B cell (primary cell): ENCODE data around the gene TMEM30A. TPM values are rescaled to one million over a fixed set of nuclear protein-coding genes. Genes with fewer than 3 reads are reported as not detected.

Experiments used
- ATAC-seq: fragments of 200-7000 bp; cut with Tn5 transposase; one replicate; pipeline ENCODE4 v1.10.0; 2021; ENCODE audit warnings: low read depth, mild to moderate bottlenecking, moderate number of reproducible peaks, moderate library complexity
- CTCF ChIA-PET: fragments of 350-600 bp; sonication (Branson Sonifier 250); formaldehyde crosslinking; loops from one replicate; lab custom pipeline; 2021; ENCODE audit warnings: antibody characterized with exemption, inconsistent platforms; lab: Charles Lee
- POLR2A ChIA-PET: fragments of 350-600 bp; sonication (Branson Sonifier 250); formaldehyde crosslinking; loops from one replicate; lab custom pipeline; 2021; ENCODE audit warnings: antibody characterized with exemption; lab: Charles Lee
- DNase-seq: peaks from one replicate; pipeline ENCODE4 v3.0.0; 2013
- H2AFZ ChIP-seq: 2 replicates; pipeline ENCODE4 v1.6.1; 2012; ENCODE audit warnings: mild to moderate bottlenecking, low read depth, low read length; ENCODE audit not compliant: insufficient read depth, poor library complexity, severe bottlenecking
- H3K27ac ChIP-seq, 2 donors: 1 replicate in 1 of 2; 2 replicates in 1 of 2; pipeline ENCODE4 v1.5.1; 2012 to 2013; ENCODE audit warnings: low read length in 2 of 2, mild to moderate bottlenecking in 2 of 2, moderate library complexity in 1 of 2
- H3K27me3 ChIP-seq, 4 experiments: fragments of 200-600 bp in 1 of 4; sonication (generic) in 1 of 4; replicated peaks in 1 of 4; 1 replicate in 2 of 4; 2 replicates in 2 of 4; pipeline versions ENCODE4 v1.6.1 to v1.7.0; 2013 to 2016; ENCODE audit warnings: low read length in 3 of 4, mild to moderate bottlenecking in 2 of 4, mixed read lengths in 1 of 4, moderate library complexity in 1 of 4; ENCODE audit not compliant: insufficient read depth in 4 of 4, control insufficient read depth in 3 of 4; ENCODE audit errors: control extremely low read depth in 1 of 4
- H3K36me3 ChIP-seq, 2 experiments: replicated peaks in 1 of 2; 1 replicate in 1 of 2; 2 replicates in 1 of 2; pipeline versions ENCODE4 v1.6.1 to v1.7.1; 2013; ENCODE audit warnings: low read length in 1 of 2; ENCODE audit not compliant: insufficient read depth in 2 of 2, control insufficient read depth in 1 of 2; ENCODE audit errors: control extremely low read depth in 1 of 2, extremely low read depth in 1 of 2
- H3K4me1 ChIP-seq, 2 donors: fragments of 200-600 bp in 1 of 2; sonication (generic) in 1 of 2; 1 replicate in 1 of 2; 2 replicates in 1 of 2; pipeline versions ENCODE4 v1.5.1 to v1.6.1; 2013 to 2017; ENCODE audit warnings: low read length in 2 of 2; ENCODE audit not compliant: control insufficient read depth in 2 of 2, insufficient read depth in 2 of 2
- H3K4me2 ChIP-seq: replicated peaks from 2 replicates; pipeline ENCODE3; 2012; ENCODE audit warnings: mild to moderate bottlenecking, low read depth, low read length; ENCODE audit not compliant: poor library complexity, severe bottlenecking
- H3K4me3 ChIP-seq, 5 experiments: fragments of 200-600 bp in 1 of 5; sonication (generic) in 1 of 5; 1 replicate in 3 of 5; 2 replicates in 2 of 5; pipeline versions ENCODE4 v1.5.1 to v1.7.0; 2011 to 2016; ENCODE audit warnings: low read length in 4 of 5, mild to moderate bottlenecking in 4 of 5, low read depth in 2 of 5, control low read depth in 1 of 5, moderate library complexity in 1 of 5; ENCODE audit not compliant: insufficient read depth in 1 of 5; ENCODE audit errors: control extremely low read depth in 1 of 5, extremely low read depth in 1 of 5
- H3K79me2 ChIP-seq: fragments of 200-600 bp; sonication (generic); one replicate; pipeline ENCODE4 v1.6.0; 2016; ENCODE audit warnings: low read length; ENCODE audit not compliant: control insufficient read depth, insufficient read depth
- H3K9ac ChIP-seq: fragments of 200-600 bp; sonication (generic); 2 replicates; pipeline ENCODE4 v1.6.1; 2017; ENCODE audit warnings: mild to moderate bottlenecking, low read length, moderate library complexity
- H3K9me3 ChIP-seq, 3 donors: one replicate each; pipeline versions ENCODE4 v1.6.1 to v1.7.1; 2013; ENCODE audit warnings: low read length in 2 of 3; ENCODE audit not compliant: control insufficient read depth in 2 of 3, insufficient read depth in 1 of 3; ENCODE audit errors: control extremely low read depth in 1 of 3
- H4K20me1 ChIP-seq: 2 replicates; pipeline ENCODE4 v1.6.0; 2012; ENCODE audit warnings: mild to moderate bottlenecking, low read length; ENCODE audit not compliant: insufficient read depth, control insufficient read depth, poor library complexity, severe bottlenecking
- H3K27ac Mint-ChIP-seq: one replicate; pipeline ENCODE4 v1.8.0; 2021; ENCODE audit warnings: mixed read lengths
- H3K27me3 Mint-ChIP-seq: one replicate; pipeline ENCODE4 v1.8.0; 2021; ENCODE audit warnings: mixed read lengths
- H3K4me1 Mint-ChIP-seq: one replicate; pipeline ENCODE4 v1.8.0; 2021; ENCODE audit warnings: mixed read lengths
- H3K4me3 Mint-ChIP-seq: one replicate; pipeline ENCODE4 v1.8.0; 2021; ENCODE audit warnings: mixed read lengths
- H3K9me3 Mint-ChIP-seq: one replicate; pipeline ENCODE4 v1.8.0; 2022; ENCODE audit warnings: mixed read lengths; ENCODE audit not compliant: insufficient read depth
- EZH2 ChIP-seq: IDR thresholded peaks from 2 replicates; pipeline ENCODE4 v1.6.1; 2012; ENCODE audit warnings: borderline replicate concordance, low read depth, mild to moderate bottlenecking, moderate library complexity, low read length; ENCODE audit not compliant: insufficient read depth, poor library complexity, severe bottlenecking
- WGBS: methylation state at CpG from one replicate; pipeline ENCODE4 v1.1.5; 2013; ENCODE audit warnings: missing lambda C conversion rate; ENCODE audit not compliant: insufficient coverage; 5-methylcytosine and 5-hydroxymethylcytosine counted together
- intact Hi-C: fragments of 100-400 bp; cut with micrococcal nuclease; formaldehyde crosslinking; loops from one replicate; pipeline ENCODE4 v1.10.0; 2022
- polyA plus RNA-seq: library from polyadenylated mRNA; depleted of rRNA; stranded (reverse); fragments of >200 nt; gene quantifications from 2 replicates; pipeline ENCODE4 v1.2.3, GENCODE V29; 2012
- total RNA-seq, 2 donors: library from RNA; stranded (reverse); fragments of 120-200 nt in 1 of 2; gene quantifications; 1 replicate in 1 of 2; 2 replicates in 1 of 2; pipeline versions ENCODE4 v1.2.3 to v1.2.4, GENCODE V29; 2013 to 2022
- TF ChIP-seq, protein P1 (sequence below): fragments of 200-600 bp; IDR thresholded peaks from one replicate; pipeline ENCODE4 v1.8.0; 2022; ENCODE audit warnings: antibody characterized with exemption, mild to moderate bottlenecking

The TMEM30A gene
- total and polyA plus RNA-seq, 2 donors (not counting 1 experiment from before 2014, with no cell fraction given), result 4.7 to 53.9 TPM

GRCh38 chr6:75281653-75282052 is 2.9 kb downstream of the TMEM30A start:
- Histone ChIP-seq H3K79me2 (peaks cover 86% of the 10 kb centered on the region), H3K27me3 (no peaks in the 10 kb centered on the region), H3K4me1 (peaks cover 15 to 28% of the 10 kb centered on the region in 2 donors), H3K36me3 (no peaks in the 10 kb centered on the region), H3K27ac (no peak overlapping the region), H3K9ac (no peak overlapping the region), H2AFZ (no peak overlapping the region), H3K4me2 (peak overlapping the region; percentile 18), H3K9me3 (no peaks in the 10 kb centered on the region), H3K4me3 (no peak overlapping the region), H4K20me1 (peaks cover 15% of the 10 kb centered on the region)
- ATAC-seq (no peak), DNase-seq (peak; percentile 22)
- ChIA-PET POLR2A (no interaction called here), CTCF (interaction anchor here (1.0 kb wide), 1 partner anchor 13 kb away, joined by 4 read pairs; no protein-coding TSS in a partner anchor)
- no peaks in the 10 kb centered on the region for H3K27me3 Mint-ChIP-seq
- H3K4me1 Mint-ChIP-seq, result peaks cover 35% of the 10 kb centered on the region
- intact Hi-C loops, result loop anchor here (2.0 to 10.0 kb wide), 2 partner anchors 15 to 1817 kb away; partner anchors contain the start of gene MTO1
- H3K9me3 Mint-ChIP-seq, result no peaks in the 10 kb centered on the region
- TF ChIP-seq, protein P1, sequence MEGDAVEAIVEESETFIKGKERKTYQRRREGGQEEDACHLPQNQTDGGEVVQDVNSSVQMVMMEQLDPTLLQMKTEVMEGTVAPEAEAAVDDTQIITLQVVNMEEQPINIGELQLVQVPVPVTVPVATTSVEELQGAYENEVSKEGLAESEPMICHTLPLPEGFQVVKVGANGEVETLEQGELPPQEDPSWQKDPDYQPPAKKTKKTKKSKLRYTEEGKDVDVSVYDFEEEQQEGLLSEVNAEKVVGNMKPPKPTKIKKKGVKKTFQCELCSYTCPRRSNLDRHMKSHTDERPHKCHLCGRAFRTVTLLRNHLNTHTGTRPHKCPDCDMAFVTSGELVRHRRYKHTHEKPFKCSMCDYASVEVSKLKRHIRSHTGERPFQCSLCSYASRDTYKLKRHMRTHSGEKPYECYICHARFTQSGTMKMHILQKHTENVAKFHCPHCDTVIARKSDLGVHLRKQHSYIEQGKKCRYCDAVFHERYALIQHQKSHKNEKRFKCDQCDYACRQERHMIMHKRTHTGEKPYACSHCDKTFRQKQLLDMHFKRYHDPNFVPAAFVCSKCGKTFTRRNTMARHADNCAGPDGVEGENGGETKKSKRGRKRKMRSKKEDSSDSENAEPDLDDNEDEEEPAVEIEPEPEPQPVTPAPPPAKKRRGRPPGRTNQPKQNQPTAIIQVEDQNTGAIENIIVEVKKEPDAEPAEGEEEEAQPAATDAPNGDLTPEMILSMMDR, result no peak
- TF ChIP-seq EZH2, result no peak
- no peak overlapping the region for H3K27ac Mint-ChIP-seq
- H3K4me3 Mint-ChIP-seq, result no peak overlapping the region

DNA sequence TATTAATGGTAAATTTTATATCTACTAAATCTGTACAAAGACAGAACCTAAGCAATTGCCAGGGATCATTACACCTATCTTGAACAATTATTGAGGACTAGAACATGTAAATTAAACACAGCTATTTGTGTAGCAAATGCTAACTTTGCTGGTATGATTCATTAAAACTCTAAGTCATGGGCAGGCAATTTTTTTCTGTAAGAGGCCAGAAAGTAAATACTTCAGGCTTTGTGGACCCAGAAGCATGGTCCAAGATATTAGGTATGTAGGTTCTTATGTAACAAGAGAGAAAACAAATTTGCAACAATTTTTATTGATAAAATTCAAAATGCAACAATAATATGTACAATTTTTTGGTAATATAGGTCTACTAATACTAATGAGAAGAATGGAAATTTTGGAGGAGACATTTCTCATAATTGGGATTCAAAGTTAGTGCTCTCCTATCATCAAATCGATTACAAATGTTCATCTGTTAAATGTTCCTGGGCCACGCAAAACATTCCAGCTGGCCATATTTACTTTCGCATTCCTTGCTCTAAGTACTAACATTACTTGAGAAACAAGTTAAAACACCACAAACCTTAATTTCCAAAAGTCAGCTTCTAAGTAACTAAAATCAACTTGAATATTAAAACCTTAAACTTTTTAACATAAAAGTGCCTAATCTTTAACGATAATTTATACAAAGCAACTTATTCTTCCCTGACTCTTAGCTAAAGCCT is 4.3 kb downstream of the TMEM30A start:
- H3K4me2 ChIP-seq, result no peak overlapping the region
- peaks cover 12 to 22% of the 10 kb centered on the region in 2 donors for H3K4me1 ChIP-seq
- ChIA-PET CTCF (interaction anchor here (1.0 kb wide), 3 partner anchors 11 to 13 kb away, joined by 3 to 4 read pairs (median 3); no protein-coding TSS in a partner anchor), POLR2A (no interaction called here)
- peaks cover 86% of the 10 kb centered on the region for H3K79me2 ChIP-seq
- no peak for TF ChIP-seq EZH2
- TF ChIP-seq, protein P1, result no peak
- 100% methylated on average over 3 of the region's 4 CpGs for WGBS
- H3K27me3 ChIP-seq, result no peaks in the 10 kb centered on the region
- intact Hi-C loops, result loop anchor here (10.0 kb wide), 1 partner anchor 1815 kb away; the partner anchor contains the start of gene MTO1
- no peak overlapping the region for H2AFZ ChIP-seq
- DNase-seq, result no peak
- H3K36me3 ChIP-seq, result no peaks in the 10 kb centered on the region
- H3K4me3 ChIP-seq, result no peak overlapping the region
- Mint-ChIP-seq H3K27me3 (no peaks in the 10 kb centered on the region), H3K4me1 (peaks cover 40% of the 10 kb centered on the region), H3K9me3 (no peaks in the 10 kb centered on the region), H3K4me3 (no peak overlapping the region), H3K27ac (no peak overlapping the region)
- no peak overlapping the region for H3K9ac ChIP-seq
- H4K20me1 ChIP-seq, result peaks cover 15% of the 10 kb centered on the region
- ATAC-seq, result no peak
- no peaks in the 10 kb centered on the region for H3K9me3 ChIP-seq
- H3K27ac ChIP-seq, result no peak overlapping the region
